HG02798 (cell line): Measurements from ENCODE around the gene TSG101.
A peak's percentile ranks its signal among the peaks of the same experiment; 100 is the strongest.

Experiments used
- ATAC-seq: cut with Tn5 transposase; IDR thresholded peaks from one replicate; pipeline ENCODE4 v1.9.1; 2021; ENCODE audit warnings: mild to moderate bottlenecking; ENCODE audit not compliant: unreplicated experiment, poor library complexity

TSG101 gene

GRCh38 chr11:18495271-18495670 lies 31.5 kb downstream of the TSG101 start:
- no peak for ATAC-seq

- ATAC-seq, result no peak
Measured at GRCh38 chr11:18493310-18493709, 33.4 kb downstream of the TSG101 start.

- ATAC-seq, result no peak
Measured at GRCh38 chr11:18492888-18493287, 33.9 kb downstream of the TSG101 start.

- ATAC-seq, result no peak
Measured at GRCh38 chr11:18491924-18492323, 34.8 kb downstream of the TSG101 start.

GRCh38 chr11:18490736-18491485 lies 35.8 kb downstream of the TSG101 start:
- ATAC-seq, result no peak

GRCh38 chr11:18490319-18490718 lies 36.4 kb downstream of the TSG101 start:
- ATAC-seq, result no peak

- ATAC-seq, result peak; percentile 64
Measured at GRCh38 chr11:18485913-18486528, 40.7 kb downstream of the TSG101 start.

- ATAC-seq, result no peak
Measured at GRCh38 chr11:18479063-18479462, 47.7 kb downstream of the TSG101 start.

- ATAC-seq, result no peak
Measured at GRCh38 chr11:18472587-18472986, 54.2 kb downstream of the TSG101 start.

- no peak for ATAC-seq
Measured at GRCh38 chr11:18471995-18472394, 54.7 kb downstream of the TSG101 start.

- ATAC-seq, result no peak
Measured at GRCh38 chr11:18468961-18469360, 57.8 kb downstream of the TSG101 start.

GRCh38 chr11:18468059-18468458 lies 58.7 kb downstream of the TSG101 start:
- no peak for ATAC-seq

- no peak for ATAC-seq
Measured at GRCh38 chr11:18466402-18466801, 60.3 kb downstream of the TSG101 start.

- ATAC-seq, result no peak
Measured at GRCh38 chr11:18463439-18463838, 63.3 kb downstream of the TSG101 start.

GRCh38 chr11:18461909-18462308 lies 64.8 kb downstream of the TSG101 start:
- ATAC-seq, result no peak

- no peak for ATAC-seq
Measured at GRCh38 chr11:18459634-18460033, 67.1 kb downstream of the TSG101 start.

- ATAC-seq, result no peak
Measured at GRCh38 chr11:18457450-18457849, 69.3 kb downstream of the TSG101 start.

GRCh38 chr11:18455686-18456372 lies 70.9 kb downstream of the TSG101 start, which contains the start of gene LDHAL6A:
LDHAL6A (plus strand) TSS chr11:18455856; CDS start chr11:18456681, 825 bp downstream.
- no peak for ATAC-seq

- no peak for ATAC-seq
Measured at GRCh38 chr11:18452927-18453326, 73.8 kb downstream of the TSG101 start.

GRCh38 chr11:18449251-18449650 lies 77.5 kb downstream of the TSG101 start:
- ATAC-seq, result no peak

- ATAC-seq, result no peak
Measured at GRCh38 chr11:18438691-18439090, 88.1 kb downstream of the TSG101 start.
